WTC11 (cell line): ENCODE data around the gene SLC5A9. TPM values are rescaled to one million over a fixed set of nuclear protein-coding genes. Genes with fewer than 3 reads are reported as not detected.

Source experiments
- ATAC-seq: fragments of 200-7000 bp; cut with Tn5 transposase; 2 replicates; pipeline ENCODE4 v1.10.0; 2021; ENCODE audit warnings: mild to moderate bottlenecking, moderate library complexity
- CTCF ChIA-PET: fragments of 300-600 bp; sonication (Branson Sonifier 250); formaldehyde crosslinking; loops from one replicate; lab custom pipeline; 2021; ENCODE audit warnings: antibody characterized with exemption; lab: Charles Lee
- POLR2A ChIA-PET: fragments of 350-600 bp; sonication (Branson Sonifier 250); formaldehyde crosslinking; loops from one replicate; lab custom pipeline; 2021; ENCODE audit warnings: antibody characterized with exemption; lab: Charles Lee
- DNase-seq: peaks from one replicate; pipeline ENCODE4 v3.0.0; 2021; ENCODE audit warnings: low spot score
- H3K27ac Mint-ChIP-seq: 2 replicates; pipeline ENCODE4 v1.8.0; 2021; ENCODE audit warnings: mixed read lengths
- H3K27me3 Mint-ChIP-seq: 2 replicates; pipeline ENCODE4 v1.8.0; 2021; ENCODE audit warnings: low read depth, mild to moderate bottlenecking, moderate library complexity, mixed read lengths
- H3K36me3 Mint-ChIP-seq: 2 replicates; pipeline ENCODE4 v1.8.0; 2021; ENCODE audit warnings: mixed read lengths
- H3K4me1 Mint-ChIP-seq: 2 replicates; pipeline ENCODE4 v1.8.0; 2022; ENCODE audit warnings: mixed read lengths
- H3K4me3 Mint-ChIP-seq: 2 replicates; pipeline ENCODE4 v1.8.0; 2021; ENCODE audit warnings: mild to moderate bottlenecking, moderate library complexity, mixed read lengths
- H3K9me3 Mint-ChIP-seq: 2 replicates; pipeline ENCODE4 v1.8.0; 2021; ENCODE audit warnings: mixed read lengths
- EMX1 ChIP-seq: fragments of 250-450 bp; sonication (Bioruptor Pico); IDR thresholded peaks from 2 replicates; pipeline ENCODE4 v1.8.0; 2021; ENCODE audit warnings: mild to moderate bottlenecking
- ESRRA ChIP-seq: sonication (generic); formaldehyde crosslinking; IDR thresholded peaks from 2 replicates; pipeline ENCODE4 v1.8.1; 2022; ENCODE audit warnings: mild to moderate bottlenecking, missing genetic modification reagents, borderline replicate concordance
- ETV6 ChIP-seq: sonication (generic); formaldehyde crosslinking; IDR thresholded peaks from 2 replicates; pipeline ENCODE4 v1.8.1; 2022; ENCODE audit warnings: mild to moderate bottlenecking, missing genetic modification reagents
- MYBL2 ChIP-seq: sonication (generic); formaldehyde crosslinking; IDR thresholded peaks from 2 replicates; pipeline ENCODE4 v1.8.1; 2023; ENCODE audit warnings: mild to moderate bottlenecking, moderate library complexity, missing genetic modification reagents
- PRRX2 ChIP-seq: fragments of 250-450 bp; sonication (Bioruptor Pico); IDR thresholded peaks from 2 replicates; pipeline ENCODE4 v1.8.0; 2021; ENCODE audit warnings: mild to moderate bottlenecking
- RELA ChIP-seq: sonication (generic); formaldehyde crosslinking; IDR thresholded peaks from 2 replicates; pipeline ENCODE4 v1.8.1; 2022; ENCODE audit warnings: missing genetic modification reagents, mild to moderate bottlenecking, borderline replicate concordance
- SMAD4 ChIP-seq: sonication (generic); formaldehyde crosslinking; IDR thresholded peaks from 2 replicates; pipeline ENCODE4 v1.8.0; 2022; ENCODE audit warnings: mild to moderate bottlenecking, missing genetic modification reagents
- SOX15 ChIP-seq: fragments of 250-450 bp; sonication (Bioruptor Pico); IDR thresholded peaks from 2 replicates; pipeline ENCODE4 v1.9.0; 2021; ENCODE audit warnings: mild to moderate bottlenecking
- ZNF121 ChIP-seq: sonication (generic); formaldehyde crosslinking; IDR thresholded peaks from 2 replicates; pipeline ENCODE4 v1.8.0; 2023; ENCODE audit warnings: missing genetic modification reagents
- ZNF219 ChIP-seq: sonication (generic); formaldehyde crosslinking; IDR thresholded peaks from 2 replicates; pipeline ENCODE4 v1.8.0; 2023; ENCODE audit warnings: missing genetic modification reagents, mild to moderate bottlenecking, borderline replicate concordance
- ZNF263 ChIP-seq: sonication (generic); formaldehyde crosslinking; IDR thresholded peaks from 2 replicates; pipeline ENCODE4 v1.8.1; 2022; ENCODE audit warnings: low read depth, mild to moderate bottlenecking, moderate library complexity, missing genetic modification reagents
- ZNF423 ChIP-seq: fragments of 250-450 bp; sonication (Bioruptor Pico); IDR thresholded peaks from 2 replicates; pipeline ENCODE4 v2.1.2; 2022; ENCODE audit warnings: mild to moderate bottlenecking, moderate library complexity
- ZNF671 ChIP-seq: fragments of 250-450 bp; sonication (Bioruptor Pico); IDR thresholded peaks from 2 replicates; pipeline ENCODE4 v1.8.0; 2021; ENCODE audit warnings: mild to moderate bottlenecking
- total RNA-seq: library from RNA; stranded (reverse); gene quantifications from 3 replicates; pipeline ENCODE4 v1.2.3, GENCODE V29; 2021
- TF ChIP-seq, protein P1 (sequence below): sonication (generic); formaldehyde crosslinking; IDR thresholded peaks from 2 replicates; pipeline ENCODE4 v1.8.0; 2022; ENCODE audit warnings: missing genetic modification reagents
- TF ChIP-seq, protein P2 (sequence below): sonication (generic); formaldehyde crosslinking; IDR thresholded peaks from 2 replicates; pipeline ENCODE4 v1.8.1; 2022; ENCODE audit warnings: mild to moderate bottlenecking, moderate library complexity, missing genetic modification reagents
- TF ChIP-seq, protein P3 (sequence below): sonication (generic); formaldehyde crosslinking; IDR thresholded peaks from 2 replicates; pipeline ENCODE4 v1.8.0; 2022; ENCODE audit warnings: mild to moderate bottlenecking, missing genetic modification reagents
- TF ChIP-seq, protein P4 (sequence below): sonication (generic); formaldehyde crosslinking; IDR thresholded peaks from 2 replicates; pipeline ENCODE4 v1.8.0; 2023; ENCODE audit warnings: missing genetic modification reagents
- TF ChIP-seq, protein P5 (sequence below): sonication (generic); formaldehyde crosslinking; IDR thresholded peaks from 2 replicates; pipeline ENCODE4 v1.8.1; 2022; ENCODE audit warnings: low read depth, mild to moderate bottlenecking, moderate library complexity, missing genetic modification reagents, borderline replicate concordance
- TF ChIP-seq, protein P6 (sequence below): sonication (generic); formaldehyde crosslinking; IDR thresholded peaks from 2 replicates; pipeline ENCODE4 v1.8.0; 2022; ENCODE audit warnings: mild to moderate bottlenecking, missing genetic modification reagents
- TF ChIP-seq, protein P7 (sequence below): sonication (generic); formaldehyde crosslinking; IDR thresholded peaks from 2 replicates; pipeline ENCODE4 v1.8.1; 2023; ENCODE audit warnings: mild to moderate bottlenecking, missing genetic modification reagents, moderate library complexity
- TF ChIP-seq, protein P8 (sequence below): sonication (generic); formaldehyde crosslinking; IDR thresholded peaks from 2 replicates; pipeline ENCODE4 v1.8.1; 2023; ENCODE audit warnings: mild to moderate bottlenecking, missing genetic modification reagents
- TF ChIP-seq, protein P9 (sequence below): fragments of 250-450 bp; sonication (Bioruptor Pico); IDR thresholded peaks from 2 replicates; pipeline ENCODE4 v2.1.2; 2022; ENCODE audit warnings: mild to moderate bottlenecking, moderate library complexity
- TF ChIP-seq, protein P10 (sequence below): sonication (generic); formaldehyde crosslinking; IDR thresholded peaks from 2 replicates; pipeline ENCODE4 v1.8.1; 2023; ENCODE audit warnings: mild to moderate bottlenecking, missing genetic modification reagents, moderate library complexity
- TF ChIP-seq, protein P11 (sequence below): fragments of 250-450 bp; sonication (Bioruptor Pico); IDR thresholded peaks from 2 replicates; pipeline ENCODE4 v1.9.0; 2021; ENCODE audit warnings: moderate library complexity, mild to moderate bottlenecking, inconsistent platforms, borderline replicate concordance

Gene SLC5A9
- total RNA-seq, 1 experiment from 2014 or later: 0.22 TPM

DNA sequence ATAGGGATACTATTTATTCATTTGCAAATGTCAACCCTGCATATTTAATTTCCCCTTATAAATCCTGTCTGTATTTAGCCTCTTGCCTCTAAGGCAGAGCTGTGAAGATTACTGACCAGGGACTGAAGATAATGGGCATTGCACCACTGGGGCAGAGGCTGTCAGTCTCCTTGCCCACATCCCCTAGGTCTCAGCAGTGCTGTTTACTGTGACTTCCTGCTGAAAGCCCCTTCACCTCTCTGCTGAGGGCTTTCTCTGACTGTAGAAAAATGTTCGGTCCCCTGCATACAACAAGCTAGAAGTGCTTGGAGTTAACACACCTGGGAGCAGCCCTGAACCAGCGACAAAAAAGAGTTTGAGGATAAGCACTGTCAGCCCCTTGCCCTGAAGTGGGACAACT lies 28.8 kb downstream of the SLC5A9 start (continued):
- TF ChIP-seq, protein P1, sequence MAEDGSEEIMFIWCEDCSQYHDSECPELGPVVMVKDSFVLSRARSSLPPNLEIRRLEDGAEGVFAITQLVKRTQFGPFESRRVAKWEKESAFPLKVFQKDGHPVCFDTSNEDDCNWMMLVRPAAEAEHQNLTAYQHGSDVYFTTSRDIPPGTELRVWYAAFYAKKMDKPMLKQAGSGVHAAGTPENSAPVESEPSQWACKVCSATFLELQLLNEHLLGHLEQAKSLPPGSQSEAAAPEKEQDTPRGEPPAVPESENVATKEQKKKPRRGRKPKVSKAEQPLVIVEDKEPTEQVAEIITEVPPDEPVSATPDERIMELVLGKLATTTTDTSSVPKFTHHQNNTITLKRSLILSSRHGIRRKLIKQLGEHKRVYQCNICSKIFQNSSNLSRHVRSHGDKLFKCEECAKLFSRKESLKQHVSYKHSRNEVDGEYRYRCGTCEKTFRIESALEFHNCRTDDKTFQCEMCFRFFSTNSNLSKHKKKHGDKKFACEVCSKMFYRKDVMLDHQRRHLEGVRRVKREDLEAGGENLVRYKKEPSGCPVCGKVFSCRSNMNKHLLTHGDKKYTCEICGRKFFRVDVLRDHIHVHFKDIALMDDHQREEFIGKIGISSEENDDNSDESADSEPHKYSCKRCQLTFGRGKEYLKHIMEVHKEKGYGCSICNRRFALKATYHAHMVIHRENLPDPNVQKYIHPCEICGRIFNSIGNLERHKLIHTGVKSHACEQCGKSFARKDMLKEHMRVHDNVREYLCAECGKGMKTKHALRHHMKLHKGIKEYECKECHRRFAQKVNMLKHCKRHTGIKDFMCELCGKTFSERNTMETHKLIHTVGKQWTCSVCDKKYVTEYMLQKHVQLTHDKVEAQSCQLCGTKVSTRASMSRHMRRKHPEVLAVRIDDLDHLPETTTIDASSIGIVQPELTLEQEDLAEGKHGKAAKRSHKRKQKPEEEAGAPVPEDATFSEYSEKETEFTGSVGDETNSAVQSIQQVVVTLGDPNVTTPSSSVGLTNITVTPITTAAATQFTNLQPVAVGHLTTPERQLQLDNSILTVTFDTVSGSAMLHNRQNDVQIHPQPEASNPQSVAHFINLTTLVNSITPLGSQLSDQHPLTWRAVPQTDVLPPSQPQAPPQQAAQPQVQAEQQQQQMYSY (CRISPR knock-in tag): no peak
- TF ChIP-seq, protein P2, sequence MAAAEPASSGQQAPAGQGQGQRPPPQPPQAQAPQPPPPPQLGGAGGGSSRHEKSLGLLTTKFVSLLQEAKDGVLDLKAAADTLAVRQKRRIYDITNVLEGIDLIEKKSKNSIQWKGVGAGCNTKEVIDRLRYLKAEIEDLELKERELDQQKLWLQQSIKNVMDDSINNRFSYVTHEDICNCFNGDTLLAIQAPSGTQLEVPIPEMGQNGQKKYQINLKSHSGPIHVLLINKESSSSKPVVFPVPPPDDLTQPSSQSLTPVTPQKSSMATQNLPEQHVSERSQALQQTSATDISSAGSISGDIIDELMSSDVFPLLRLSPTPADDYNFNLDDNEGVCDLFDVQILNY (CRISPR knock-in tag): no peak
- TF ChIP-seq, protein P3, sequence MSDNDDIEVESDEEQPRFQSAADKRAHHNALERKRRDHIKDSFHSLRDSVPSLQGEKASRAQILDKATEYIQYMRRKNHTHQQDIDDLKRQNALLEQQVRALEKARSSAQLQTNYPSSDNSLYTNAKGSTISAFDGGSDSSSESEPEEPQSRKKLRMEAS (CRISPR knock-in tag): no peak
- TF ChIP-seq, protein P4, sequence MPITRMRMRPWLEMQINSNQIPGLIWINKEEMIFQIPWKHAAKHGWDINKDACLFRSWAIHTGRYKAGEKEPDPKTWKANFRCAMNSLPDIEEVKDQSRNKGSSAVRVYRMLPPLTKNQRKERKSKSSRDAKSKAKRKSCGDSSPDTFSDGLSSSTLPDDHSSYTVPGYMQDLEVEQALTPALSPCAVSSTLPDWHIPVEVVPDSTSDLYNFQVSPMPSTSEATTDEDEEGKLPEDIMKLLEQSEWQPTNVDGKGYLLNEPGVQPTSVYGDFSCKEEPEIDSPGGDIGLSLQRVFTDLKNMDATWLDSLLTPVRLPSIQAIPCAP (CRISPR knock-in tag): no peak
- TF ChIP-seq, protein P5, sequence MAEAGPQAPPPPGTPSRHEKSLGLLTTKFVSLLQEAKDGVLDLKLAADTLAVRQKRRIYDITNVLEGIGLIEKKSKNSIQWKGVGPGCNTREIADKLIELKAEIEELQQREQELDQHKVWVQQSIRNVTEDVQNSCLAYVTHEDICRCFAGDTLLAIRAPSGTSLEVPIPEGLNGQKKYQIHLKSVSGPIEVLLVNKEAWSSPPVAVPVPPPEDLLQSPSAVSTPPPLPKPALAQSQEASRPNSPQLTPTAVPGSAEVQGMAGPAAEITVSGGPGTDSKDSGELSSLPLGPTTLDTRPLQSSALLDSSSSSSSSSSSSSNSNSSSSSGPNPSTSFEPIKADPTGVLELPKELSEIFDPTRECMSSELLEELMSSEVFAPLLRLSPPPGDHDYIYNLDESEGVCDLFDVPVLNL (CRISPR knock-in tag): no peak
- TF ChIP-seq ZNF121: no peak

DNA sequence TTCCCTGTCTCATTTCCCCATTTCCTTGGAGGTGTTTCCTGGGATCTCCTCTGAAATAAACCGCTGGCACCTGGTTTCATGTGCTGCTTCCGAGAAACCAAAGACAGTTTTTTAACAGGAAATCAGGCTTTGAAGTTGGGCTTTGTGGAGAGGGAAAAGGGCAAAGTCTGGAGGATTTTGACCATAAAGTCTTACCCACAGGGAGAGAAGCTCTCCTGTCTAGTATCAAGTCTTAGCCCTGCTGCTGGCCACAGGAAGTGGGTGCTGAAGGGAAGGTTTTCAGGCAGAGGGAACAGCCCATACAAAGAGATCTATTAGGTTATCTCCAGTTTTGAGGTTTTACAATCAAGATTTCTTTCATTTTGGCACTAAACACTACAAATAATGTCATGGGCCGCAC lies 29.3 kb downstream of the SLC5A9 start:
- ChIA-PET POLR2A (no interaction called here), CTCF (interaction anchor here (1.1 to 2.0 kb wide), 2 partner anchors 246 to 279 kb away, joined by 4 to 10 read pairs; no protein-coding TSS in a partner anchor)
- Mint-ChIP-seq H3K9me3 (no peaks in the 10 kb centered on the region), H3K4me1 (peaks cover 8% of the 10 kb centered on the region), H3K36me3 (no peaks in the 10 kb centered on the region), H3K27ac (no peak overlapping the region), H3K27me3 (no peaks in the 10 kb centered on the region; the same call in 1 of the 2 replicates), H3K4me3 (no peak overlapping the region)
- ATAC-seq: no peak
- TF ChIP-seq, protein P6, sequence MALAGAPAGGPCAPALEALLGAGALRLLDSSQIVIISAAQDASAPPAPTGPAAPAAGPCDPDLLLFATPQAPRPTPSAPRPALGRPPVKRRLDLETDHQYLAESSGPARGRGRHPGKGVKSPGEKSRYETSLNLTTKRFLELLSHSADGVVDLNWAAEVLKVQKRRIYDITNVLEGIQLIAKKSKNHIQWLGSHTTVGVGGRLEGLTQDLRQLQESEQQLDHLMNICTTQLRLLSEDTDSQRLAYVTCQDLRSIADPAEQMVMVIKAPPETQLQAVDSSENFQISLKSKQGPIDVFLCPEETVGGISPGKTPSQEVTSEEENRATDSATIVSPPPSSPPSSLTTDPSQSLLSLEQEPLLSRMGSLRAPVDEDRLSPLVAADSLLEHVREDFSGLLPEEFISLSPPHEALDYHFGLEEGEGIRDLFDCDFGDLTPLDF (CRISPR knock-in tag): no peak
- TF ChIP-seq ZNF671 (CRISPR knock-in tag) (no peak), SMAD4 (CRISPR knock-in tag) (no peak), MYBL2 (CRISPR knock-in tag) (no peak), ZNF423 (CRISPR knock-in tag) (no peak), PRRX2 (CRISPR knock-in tag) (no peak), EMX1 (CRISPR knock-in tag) (no peak), ZNF263 (CRISPR knock-in tag) (no peak), RELA (CRISPR knock-in tag) (no peak), ESRRA (CRISPR knock-in tag) (no peak), SOX15 (CRISPR knock-in tag) (no peak), ZNF219 (CRISPR knock-in tag) (no peak), ETV6 (CRISPR knock-in tag) (no peak)
- TF ChIP-seq, protein P7, sequence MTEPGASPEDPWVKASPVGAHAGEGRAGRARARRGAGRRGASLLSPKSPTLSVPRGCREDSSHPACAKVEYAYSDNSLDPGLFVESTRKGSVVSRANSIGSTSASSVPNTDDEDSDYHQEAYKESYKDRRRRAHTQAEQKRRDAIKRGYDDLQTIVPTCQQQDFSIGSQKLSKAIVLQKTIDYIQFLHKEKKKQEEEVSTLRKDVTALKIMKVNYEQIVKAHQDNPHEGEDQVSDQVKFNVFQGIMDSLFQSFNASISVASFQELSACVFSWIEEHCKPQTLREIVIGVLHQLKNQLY (CRISPR knock-in tag): no peak
- TF ChIP-seq, protein P8, sequence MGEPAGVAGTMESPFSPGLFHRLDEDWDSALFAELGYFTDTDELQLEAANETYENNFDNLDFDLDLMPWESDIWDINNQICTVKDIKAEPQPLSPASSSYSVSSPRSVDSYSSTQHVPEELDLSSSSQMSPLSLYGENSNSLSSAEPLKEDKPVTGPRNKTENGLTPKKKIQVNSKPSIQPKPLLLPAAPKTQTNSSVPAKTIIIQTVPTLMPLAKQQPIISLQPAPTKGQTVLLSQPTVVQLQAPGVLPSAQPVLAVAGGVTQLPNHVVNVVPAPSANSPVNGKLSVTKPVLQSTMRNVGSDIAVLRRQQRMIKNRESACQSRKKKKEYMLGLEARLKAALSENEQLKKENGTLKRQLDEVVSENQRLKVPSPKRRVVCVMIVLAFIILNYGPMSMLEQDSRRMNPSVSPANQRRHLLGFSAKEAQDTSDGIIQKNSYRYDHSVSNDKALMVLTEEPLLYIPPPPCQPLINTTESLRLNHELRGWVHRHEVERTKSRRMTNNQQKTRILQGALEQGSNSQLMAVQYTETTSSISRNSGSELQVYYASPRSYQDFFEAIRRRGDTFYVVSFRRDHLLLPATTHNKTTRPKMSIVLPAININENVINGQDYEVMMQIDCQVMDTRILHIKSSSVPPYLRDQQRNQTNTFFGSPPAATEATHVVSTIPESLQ (CRISPR knock-in tag): no peak
- TF ChIP-seq, protein P9, sequence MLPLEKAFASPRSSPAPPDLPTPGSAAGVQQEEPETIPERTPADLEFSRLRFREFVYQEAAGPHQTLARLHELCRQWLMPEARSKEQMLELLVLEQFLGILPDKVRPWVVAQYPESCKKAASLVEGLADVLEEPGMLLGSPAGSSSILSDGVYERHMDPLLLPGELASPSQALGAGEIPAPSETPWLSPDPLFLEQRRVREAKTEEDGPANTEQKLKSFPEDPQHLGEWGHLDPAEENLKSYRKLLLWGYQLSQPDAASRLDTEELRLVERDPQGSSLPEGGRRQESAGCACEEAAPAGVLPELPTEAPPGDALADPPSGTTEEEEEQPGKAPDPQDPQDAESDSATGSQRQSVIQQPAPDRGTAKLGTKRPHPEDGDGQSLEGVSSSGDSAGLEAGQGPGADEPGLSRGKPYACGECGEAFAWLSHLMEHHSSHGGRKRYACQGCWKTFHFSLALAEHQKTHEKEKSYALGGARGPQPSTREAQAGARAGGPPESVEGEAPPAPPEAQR (CRISPR knock-in tag): no peak
- TF ChIP-seq, protein P10, sequence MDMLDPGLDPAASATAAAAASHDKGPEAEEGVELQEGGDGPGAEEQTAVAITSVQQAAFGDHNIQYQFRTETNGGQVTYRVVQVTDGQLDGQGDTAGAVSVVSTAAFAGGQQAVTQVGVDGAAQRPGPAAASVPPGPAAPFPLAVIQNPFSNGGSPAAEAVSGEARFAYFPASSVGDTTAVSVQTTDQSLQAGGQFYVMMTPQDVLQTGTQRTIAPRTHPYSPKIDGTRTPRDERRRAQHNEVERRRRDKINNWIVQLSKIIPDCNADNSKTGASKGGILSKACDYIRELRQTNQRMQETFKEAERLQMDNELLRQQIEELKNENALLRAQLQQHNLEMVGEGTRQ (CRISPR knock-in tag): no peak
- TF ChIP-seq, protein P11, sequence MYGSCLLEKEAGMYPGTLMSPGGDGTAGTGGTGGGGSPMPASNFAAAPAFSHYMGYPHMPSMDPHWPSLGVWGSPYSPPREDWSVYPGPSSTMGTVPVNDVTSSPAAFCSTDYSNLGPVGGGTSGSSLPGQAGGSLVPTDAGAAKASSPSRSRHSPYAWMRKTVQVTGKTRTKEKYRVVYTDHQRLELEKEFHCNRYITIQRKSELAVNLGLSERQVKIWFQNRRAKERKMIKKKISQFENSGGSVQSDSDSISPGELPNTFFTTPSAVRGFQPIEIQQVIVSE (CRISPR knock-in tag): no peak
- TF ChIP-seq, all 79 proteins: peak for 0
- DNase-seq: no peak
